H1 (cell line): ENCODE data around the gene CHN2. TPM values are rescaled to one million over a fixed set of nuclear protein-coding genes. Genes with fewer than 3 reads are reported as not detected.

ENCODE experiments used
- CTCF ChIA-PET: fragments of 300-600 bp; sonication (Branson Sonifier 250); formaldehyde crosslinking; loops from one replicate; lab custom pipeline; 2021; ENCODE audit not compliant: partially characterized antibody; lab: Charles Lee
- POLR2A ChIA-PET: fragments of 300-600 bp; sonication (Branson Sonifier 250); formaldehyde crosslinking; loops from one replicate; lab custom pipeline; 2021; ENCODE audit warnings: inconsistent platforms; ENCODE audit not compliant: partially characterized antibody; lab: Charles Lee
- DNase-seq, 2 experiments: peaks; one replicate each; pipeline versions ENCODE4 v3.0.0 to v3.0.0-alpha.2; 2010 to 2022; ENCODE audit warnings: low spot score in 2 of 2, low read depth in 1 of 2, mixed read lengths in 1 of 2
- FAIRE-seq: peaks from 2 replicates; lab custom pipeline; 2011; peaks lifted over from hg19 to GRCh38; lab: Jason Lieb, UNC
- H2AFZ ChIP-seq: 2 replicates; pipeline ENCODE4 v1.8.1; 2012; ENCODE audit warnings: low read length, inconsistent platforms
- H2AK5ac ChIP-seq: 2 replicates; pipeline ENCODE4 v1.6.1; 2013; ENCODE audit warnings: low read depth, low read length
- H2BK120ac ChIP-seq: replicated peaks from 2 replicates; pipeline ENCODE3; 2013; ENCODE audit warnings: low read depth, low read length, inconsistent platforms
- H2BK12ac ChIP-seq: 2 replicates; pipeline ENCODE4 v1.6.1; 2013; ENCODE audit warnings: low read depth, low read length
- H2BK15ac ChIP-seq: 2 replicates; pipeline ENCODE4 v1.6.1; 2013; ENCODE audit warnings: low read length
- H2BK20ac ChIP-seq: 2 replicates; pipeline ENCODE4 v1.6.1; 2013; ENCODE audit warnings: low read length
- H2BK5ac ChIP-seq: 2 replicates; pipeline ENCODE4 v1.6.1; 2013; ENCODE audit warnings: low read depth, low read length
- H3K14ac ChIP-seq: 2 replicates; pipeline ENCODE4 v1.6.1; 2013; ENCODE audit warnings: inconsistent platforms; ENCODE audit not compliant: insufficient read length
- H3K18ac ChIP-seq: 2 replicates; pipeline ENCODE4 v1.6.1; 2013; ENCODE audit warnings: low read length; ENCODE audit errors: extremely low read depth
- H3K23ac ChIP-seq: 2 replicates; pipeline ENCODE4 v1.6.1; 2013; ENCODE audit warnings: inconsistent platforms; ENCODE audit not compliant: insufficient read length
- H3K23me2 ChIP-seq: 2 replicates; pipeline ENCODE4 v1.6.1; 2013; ENCODE audit warnings: low read depth, low read length
- H3K27ac ChIP-seq: 2 replicates; pipeline ENCODE4 v1.6.1; 2011; ENCODE audit warnings: low read depth, low read length, inconsistent platforms
- H3K27me3 ChIP-seq, 4 experiments: replicated peaks in 1 of 4; 1 replicate in 1 of 4; 2 replicates in 3 of 4; pipeline versions ENCODE4 v1.6.1 to v1.8.1; 2011 to 2013; ENCODE audit warnings: low read length in 3 of 4, mild to moderate bottlenecking in 3 of 4, inconsistent platforms in 2 of 4, mixed read lengths in 2 of 4, moderate library complexity in 1 of 4; ENCODE audit not compliant: control insufficient read depth in 3 of 4, insufficient read depth in 3 of 4; ENCODE audit errors: extremely low read depth in 1 of 4
- H3K36me3 ChIP-seq, 4 experiments: 2 replicates each; pipeline versions ENCODE4 v1.6.1 to v1.8.1; 2011 to 2013; ENCODE audit warnings: mild to moderate bottlenecking in 4 of 4, low read length in 3 of 4, moderate library complexity in 2 of 4, control low read depth in 1 of 4, inconsistent platforms in 1 of 4; ENCODE audit not compliant: insufficient read depth in 4 of 4, control insufficient read depth in 2 of 4
- H3K4ac ChIP-seq: replicated peaks from 2 replicates; pipeline ENCODE3; 2013; ENCODE audit warnings: low read length, low read depth, mixed read lengths, inconsistent platforms; ENCODE audit not compliant: insufficient read length
- H3K4me1 ChIP-seq, 4 experiments: replicated peaks in 1 of 4; 1 replicate in 1 of 4; 2 replicates in 3 of 4; pipeline versions ENCODE4 v1.6.1 to v1.8.1; 2011 to 2013; ENCODE audit warnings: low read length in 3 of 4, inconsistent platforms in 2 of 4, mixed read lengths in 1 of 4; ENCODE audit not compliant: insufficient read depth in 4 of 4, control insufficient read depth in 3 of 4
- H3K4me2 ChIP-seq, 2 experiments: 2 replicates each; pipeline versions ENCODE4 v1.6.1 to v1.8.1; 2011 to 2013; ENCODE audit warnings: low read depth in 2 of 2, low read length in 2 of 2, control low read depth in 1 of 2, inconsistent platforms in 1 of 2, mild to moderate bottlenecking in 1 of 2; ENCODE audit not compliant: insufficient read depth in 1 of 2
- H3K4me3 ChIP-seq, 4 experiments: fragments of 200-600, 300-600 bp in 1 of 4; sonication (generic), shearing (Covaris generic), sonication (Bioruptor Twin) in 1 of 4; 2 replicates each; pipeline versions ENCODE4 v1.5.1 to v1.8.1; 2011 to 2016; ENCODE audit warnings: low read length in 4 of 4, low read depth in 3 of 4, control low read depth in 2 of 4, inconsistent platforms in 2 of 4, mild to moderate bottlenecking in 2 of 4, mixed read lengths in 1 of 4, moderate library complexity in 1 of 4; ENCODE audit not compliant: insufficient read depth in 2 of 4; ENCODE audit errors: extremely low read depth in 1 of 4
- H3K56ac ChIP-seq: replicated peaks from 2 replicates; pipeline ENCODE3; 2013; ENCODE audit warnings: low read depth, mild to moderate bottlenecking, mixed read lengths, low read length, inconsistent platforms; ENCODE audit not compliant: insufficient read length
- H3K79me1 ChIP-seq: 2 replicates; pipeline ENCODE4 v1.6.1; 2013; ENCODE audit warnings: low read depth, low read length, control low read depth
- H3K79me2 ChIP-seq, 2 experiments: 2 replicates each; pipeline versions ENCODE4 v1.6.1 to v1.8.1; 2012 to 2013; ENCODE audit warnings: low read length in 2 of 2, mild to moderate bottlenecking in 2 of 2, inconsistent platforms in 1 of 2; ENCODE audit not compliant: insufficient read depth in 2 of 2, control insufficient read depth in 1 of 2
- H3K9ac ChIP-seq, 4 experiments: replicated peaks in 1 of 4; 1 replicate in 1 of 4; 2 replicates in 3 of 4; pipeline versions ENCODE4 v1.6.1 to v1.8.1; 2011 to 2013; ENCODE audit warnings: low read depth in 3 of 4, low read length in 3 of 4, control low read depth in 2 of 4, mild to moderate bottlenecking in 2 of 4, moderate library complexity in 2 of 4, inconsistent platforms in 1 of 4; ENCODE audit errors: extremely low read depth in 1 of 4
- H3K9me3 ChIP-seq, 2 experiments: 2 replicates each; pipeline versions ENCODE4 v1.6.1 to v1.8.1; 2012 to 2013; ENCODE audit warnings: mild to moderate bottlenecking in 2 of 2, moderate library complexity in 2 of 2, control low read depth in 1 of 2, inconsistent platforms in 1 of 2, low read depth in 1 of 2, low read length in 1 of 2, mixed read lengths in 1 of 2; ENCODE audit not compliant: insufficient read depth in 2 of 2
- H4K20me1 ChIP-seq, 2 experiments: replicated peaks in 1 of 2; 2 replicates each; pipeline versions ENCODE3 to v1.8.1; 2011 to 2013; ENCODE audit warnings: inconsistent platforms in 2 of 2, low read length in 2 of 2, mild to moderate bottlenecking in 1 of 2; ENCODE audit not compliant: insufficient read depth in 2 of 2, control insufficient read depth in 1 of 2
- H4K5ac ChIP-seq: 2 replicates; pipeline ENCODE4 v1.6.1; 2013; ENCODE audit warnings: low read length, low read depth, mixed read lengths, inconsistent platforms; ENCODE audit not compliant: insufficient read length
- H4K8ac ChIP-seq: 2 replicates; pipeline ENCODE4 v1.8.0; 2013; ENCODE audit warnings: mild to moderate bottlenecking, moderate library complexity, low read length, inconsistent platforms; ENCODE audit not compliant: insufficient read depth; ENCODE audit errors: extremely low read depth
- H4K91ac ChIP-seq: replicated peaks from 2 replicates; pipeline ENCODE3; 2013; ENCODE audit warnings: low read length, mixed read lengths, inconsistent platforms; ENCODE audit not compliant: insufficient read length
- CBX8 ChIP-seq: fragments of 300-800, 300-1000 bp; sonication (generic); IDR thresholded peaks from 2 replicates; pipeline ENCODE4 v1.7.1; 2016; ENCODE audit warnings: low read depth, low read length, borderline replicate concordance
- CTCF ChIP-seq, 3 experiments: IDR thresholded peaks; 1 replicate in 2 of 3; 2 replicates in 1 of 3; pipeline versions ENCODE4 v1.5.1 to v1.6.1; 2011; ENCODE audit warnings: low read length in 3 of 3, mild to moderate bottlenecking in 3 of 3, inconsistent platforms in 2 of 3, low read depth in 1 of 3, moderate library complexity in 1 of 3; ENCODE audit not compliant: insufficient read depth in 1 of 3; ENCODE audit errors: control extremely low read depth in 1 of 3
- NANOG ChIP-seq: IDR thresholded peaks from 2 replicates; pipeline ENCODE4 v1.6.1; 2011; ENCODE audit warnings: low read length, low read depth, mild to moderate bottlenecking, inconsistent platforms; ENCODE audit not compliant: insufficient read depth, poor library complexity, severe bottlenecking
- POLR2A ChIP-seq, 2 experiments: IDR thresholded peaks; 1 replicate in 1 of 2; 2 replicates in 1 of 2; pipeline ENCODE4 v1.6.1; 2011; ENCODE audit warnings: low read depth in 2 of 2, low read length in 2 of 2, mild to moderate bottlenecking in 2 of 2; ENCODE audit errors: control extremely low read depth in 1 of 2
- WGBS, 2 experiments: shearing (Covaris generic) in 1 of 2; methylation state at CpG; one replicate each; pipeline versions ENCODE4 v1.1.6 to v1.1.7; 2013 to 2015; ENCODE audit warnings: low lambda C conversion rate in 2 of 2, mixed read lengths in 2 of 2, inconsistent platforms in 1 of 2, low coverage in 1 of 2, missing lambda C conversion rate in 1 of 2; ENCODE audit not compliant: insufficient replicate concordance in 2 of 2, insufficient coverage in 1 of 2, insufficient read length in 1 of 2; ENCODE audit errors: extremely low coverage in 1 of 2, missing lambda C conversion rate in 1 of 2; 5-methylcytosine and 5-hydroxymethylcytosine counted together
- polyA plus RNA-seq, 7 experiments: library from polyadenylated mRNA; depleted of rRNA in 3 of 7; stranded (reverse) in 5 of 7; unstranded in 2 of 7; fragments of >200 nt in 5 of 7; fragments of 200-250 nt in 2 of 7; gene quantifications; 1 replicate in 5 of 7; 2 replicates in 1 of 7; 4 replicates in 1 of 7; pipeline versions ENCODE4 v1.2.1 to v1.2.3, GENCODE V29; 2011 to 2013; ENCODE audit warnings: missing spikeins in 2 of 7, mixed read lengths in 2 of 7
- total RNA-seq: library from RNA; stranded (reverse); fragmentation: NEBNext Ultra II Directional; extraction: Animal tissue kit (Norgen Biotek cat#: 25700); gene quantifications from 2 replicates; pipeline ENCODE4 v1.2.1, GENCODE V29; 2021

The CHN2 gene
- total and polyA plus RNA-seq, 2 of the 8 experiments (the other 6 are each of a cell fraction or from before 2014, with no cell fraction given), result 2.9 to 4.8 TPM

- H3K4ac ChIP-seq, result no peak overlapping the region
- H3K9me3 ChIP-seq, result no peaks in the 10 kb centered on the region
- H2BK5ac ChIP-seq, result no peak overlapping the region
- H4K8ac ChIP-seq, result no peak overlapping the region
- no peaks in the 10 kb centered on the region for H3K23me2 ChIP-seq
- H2BK20ac ChIP-seq, result no peak overlapping the region
- peaks cover 0 to 4% (median 0%) of the 10 kb centered on the region in 4 experiments; a peak in 1 of 7 replicates for H3K4me1 ChIP-seq
- 86% methylated on average over 4 of the region's 4 CpGs; no CpG with 5 or more reads in 1 of the 2 experiments for WGBS, 2 experiments
- no peak overlapping the region for H2AK5ac ChIP-seq
- ChIA-PET CTCF (interaction anchor here (1.3 kb wide), 1 partner anchor 9 kb away, joined by 3 read pairs; no protein-coding TSS in a partner anchor), POLR2A (no interaction called here)
- no peak overlapping the region for H3K4me2 ChIP-seq
- no peak overlapping the region for H4K5ac ChIP-seq
- no peak overlapping the region for H2BK12ac ChIP-seq
- H4K91ac ChIP-seq, result no peak overlapping the region
- H3K79me1 ChIP-seq, result no peaks in the 10 kb centered on the region
- H2AFZ ChIP-seq, result no peak overlapping the region
- TF ChIP-seq NANOG, result no peak
- no peak for TF ChIP-seq CTCF (IDR thresholded peaks at IDR 0.05; ENCODE audit: control extremely low read depth in 1 of 3, insufficient read depth in 1 of 3, low read depth in 1 of 3, low read length in 3 of 3)
- no peak for TF ChIP-seq POLR2A (IDR thresholded peaks at IDR 0.05; ENCODE audit: control extremely low read depth in 1 of 2, low read depth in 2 of 2, low read length in 2 of 2)
- TF ChIP-seq CBX8, result no peak
- FAIRE-seq, result no peak
- no peaks in the 10 kb centered on the region for H3K36me3 ChIP-seq
- no peaks in the 10 kb centered on the region for H3K27me3 ChIP-seq
- H3K4me3 ChIP-seq, result no peak overlapping the region
- no peak for DNase-seq
- H3K79me2 ChIP-seq, result no peaks in the 10 kb centered on the region
- no peak overlapping the region for H2BK15ac ChIP-seq
- no peak overlapping the region for H3K14ac ChIP-seq
- no peak overlapping the region for H3K23ac ChIP-seq
- H4K20me1 ChIP-seq, result no peaks in the 10 kb centered on the region
- H3K56ac ChIP-seq, result no peak overlapping the region
- no peak overlapping the region for H3K9ac ChIP-seq
- no peak overlapping the region for H3K18ac ChIP-seq
- H3K27ac ChIP-seq, result no peak overlapping the region
- H2BK120ac ChIP-seq, result no peak overlapping the region
These were observed 284.2 kb downstream of the CHN2 start for GRCh38 chr7:29478687-29479240.
